ENCODE data around the gene KAT5.
"Not testable (repeated sequence)": the region's sequence is repeated elsewhere in the genome, so short reads cannot be mapped to it uniquely, and the experiment has no call there.

KAT5 gene

DNA sequence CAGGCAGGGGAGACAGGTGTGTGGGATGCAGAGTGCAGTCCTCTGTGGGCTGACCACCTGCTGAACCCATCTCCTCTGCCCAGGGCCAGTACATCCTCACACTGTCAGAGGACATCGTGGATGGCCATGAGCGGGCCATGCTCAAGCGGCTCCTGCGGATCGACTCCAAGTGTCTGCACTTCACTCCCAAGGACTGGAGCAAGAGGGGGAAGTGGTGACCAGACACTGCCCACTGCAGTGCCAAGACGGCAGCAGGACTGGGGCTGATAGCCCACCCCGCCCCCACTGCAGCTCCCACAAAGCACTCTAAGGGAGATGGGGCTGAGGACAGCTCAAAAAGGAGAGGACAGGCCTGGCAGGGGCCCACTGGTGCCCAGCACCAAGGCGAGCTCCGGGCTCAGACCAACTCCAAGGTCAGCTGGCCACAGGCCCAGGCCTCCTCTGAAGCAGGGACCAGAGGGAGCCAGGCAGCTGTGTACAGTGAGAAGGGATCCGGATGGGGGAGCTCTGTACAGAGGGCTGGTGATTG, 7.0 kb downstream of the KAT5 start:
- H3K27ac ChIP-seq, result peak overlapping the region; percentile 90
- no peak for TF ChIP-seq CTCF (conservative IDR thresholded peaks at IDR 0.05)

DNA sequence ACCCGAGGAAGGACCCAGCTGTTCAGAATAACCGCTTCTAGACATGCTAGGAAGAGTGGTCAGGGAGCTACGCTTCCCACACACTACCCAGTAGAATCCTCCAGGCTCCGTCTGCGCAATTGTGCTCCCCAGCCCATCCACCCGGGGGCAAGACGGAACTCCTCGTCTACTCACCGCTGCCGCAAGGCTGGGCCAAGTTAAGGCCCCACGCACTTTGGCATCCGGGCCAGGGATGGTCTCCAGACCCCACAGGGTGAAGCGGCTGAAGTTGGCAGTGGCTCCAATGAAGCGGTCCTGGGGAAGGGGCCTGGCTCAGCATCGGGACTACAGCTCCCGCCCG, 7.8 kb downstream of the KAT5 start:
- no peak for TF ChIP-seq CTCF (conservative IDR thresholded peaks at IDR 0.05)
- peak overlapping the region; percentile 90 for H3K27ac ChIP-seq

DNA sequence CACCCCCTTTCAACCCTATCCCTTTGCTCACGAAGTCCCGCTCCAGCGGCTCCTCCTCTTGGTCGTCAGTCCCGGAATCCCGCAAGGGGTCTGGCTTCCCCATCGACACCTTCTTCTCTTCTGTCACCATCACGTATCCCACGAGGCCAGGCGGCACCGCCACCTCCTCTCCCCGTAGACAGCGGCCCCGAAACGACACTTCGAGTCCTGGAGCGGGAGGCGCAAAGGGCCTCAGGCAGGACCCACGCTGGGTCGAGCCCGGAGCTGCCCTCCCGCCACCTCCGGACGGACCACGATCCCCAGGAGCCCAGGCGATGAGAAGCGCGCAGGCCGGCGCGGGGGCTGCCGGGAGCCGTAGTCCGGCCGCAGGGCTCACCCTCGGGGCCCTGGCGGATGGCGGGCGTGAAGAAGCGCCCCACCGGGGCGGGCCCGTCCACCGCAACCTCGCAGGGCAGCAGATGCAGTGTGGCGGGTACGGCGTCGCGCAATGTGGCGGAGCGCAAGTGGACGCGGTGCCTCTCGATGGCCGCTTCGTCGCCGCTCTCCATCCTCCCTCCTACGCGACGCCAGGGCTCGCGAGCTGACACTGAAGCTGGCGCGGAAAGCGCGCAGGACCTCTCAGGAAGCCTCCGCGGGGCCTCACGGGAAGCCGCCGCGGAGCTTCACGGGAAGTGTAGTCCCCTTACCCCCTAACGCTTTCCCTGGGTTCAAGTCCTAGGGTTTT, 8.3 kb downstream of the KAT5 start, which contains the start of gene RNASEH2C:
Gene RNASEH2C, minus strand, starts transcription at position 588 of the 724 bp plus-strand sequence. Its CDS starts 40 bp downstream, at position 548.
- TF ChIP-seq CTCF (conservative IDR thresholded peaks at IDR 0.05), result no peak
- H3K27ac ChIP-seq, result peak within 1 kb of the TSS; percentile 90

GRCh38 chr11:65722261-65722660, 10.2 kb downstream of the KAT5 start:
- no peak for TF ChIP-seq CTCF (conservative IDR thresholded peaks at IDR 0.05)
- no peak overlapping the region for H3K27ac ChIP-seq

- TF ChIP-seq CTCF (conservative IDR thresholded peaks at IDR 0.05), result no peak
These were observed 14.6 kb downstream of the KAT5 start for GRCh38 chr11:65726660-65727059.

DNA sequence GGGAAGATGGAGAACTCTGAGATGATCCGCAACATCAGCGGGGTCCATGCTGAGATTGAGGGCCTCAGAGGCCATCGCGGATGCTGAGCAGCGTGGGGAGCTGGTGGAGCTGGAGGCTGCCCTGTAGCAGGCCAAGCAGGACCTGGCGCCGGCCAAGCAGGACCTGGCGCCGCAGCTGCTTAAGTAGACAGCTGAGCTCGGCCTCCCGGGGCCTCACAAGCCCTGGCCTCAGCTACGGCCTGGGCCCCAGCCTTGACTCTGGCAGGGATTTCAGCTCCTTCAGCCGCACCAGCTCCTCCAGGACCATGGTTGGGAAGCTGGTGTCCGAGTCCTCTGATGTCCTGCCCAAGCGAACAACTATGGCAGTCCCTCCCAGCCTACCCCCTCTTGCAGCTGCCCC, 15.8 kb downstream of the KAT5 start:
- TF ChIP-seq CTCF (conservative IDR thresholded peaks at IDR 0.05), result no peak
- H3K27ac ChIP-seq, result no peak overlapping the region

More at GRCh38 chr11:65726660-65727059, 14.6 kb downstream of the KAT5 start:
- no peak overlapping the region for H3K27ac ChIP-seq

- H3K27ac ChIP-seq, result no peak overlapping the region
- TF ChIP-seq CTCF (conservative IDR thresholded peaks at IDR 0.05), result no peak
These were observed 18.4 kb downstream of the KAT5 start for GRCh38 chr11:65730461-65730860.

- H3K27ac ChIP-seq, result not testable (repeated sequence)
These were observed 23.1 kb downstream of the KAT5 start for GRCh38 chr11:65735111-65735510.
